A549 (cell line): ENCODE data around the gene ITGA2B. TPM values are rescaled to one million over a fixed set of nuclear protein-coding genes. Genes with fewer than 3 reads are reported as not detected.
"Not testable (repeated sequence)": the region's sequence is repeated elsewhere in the genome, so short reads cannot be mapped to it uniquely, and the experiment has no call there.

Source experiments
- ATAC-seq, 2 experiments: fragments of 200-7000 bp in 1 of 2; fragments of >200 bp in 1 of 2; cut with Nextera tagmentation in 1 of 2; cut with Tn5 transposase in 1 of 2; 3 replicates each; pipeline versions ENCODE4 v1.8.0 to v1.9.1; 2018 to 2020; ENCODE audit warnings: mild to moderate bottlenecking in 1 of 2, moderate library complexity in 1 of 2
- CTCF ChIA-PET: fragments of 300-600 bp; sonication (Branson Sonifier 250); formaldehyde crosslinking; extraction: SDS; loops from one replicate; lab custom pipeline; 2021; ENCODE audit warnings: antibody characterized with exemption, inconsistent platforms; lab: Yijun Ruan, JAX
- POLR2A ChIA-PET: fragments of 350-600 bp; formaldehyde crosslinking; extraction: SDS; loops from one replicate; lab custom pipeline; 2021; ENCODE audit warnings: antibody characterized with exemption, inconsistent platforms; lab: Yijun Ruan, JAX
- DNase-seq, 2 experiments: peaks; one replicate each; pipeline versions ENCODE4 v3.0.0 to v3.0.0-alpha.2; 2011 to 2016; ENCODE audit warnings: low read depth in 1 of 2, low spot score in 1 of 2
- FAIRE-seq: peaks from 2 replicates; lab custom pipeline; 2011; peaks lifted over from hg19 to GRCh38; lab: Jason Lieb, UNC
- H3K27ac ChIP-seq, 2 experiments: fragments of >200 bp; sonication (Bioruptor Twin); formaldehyde crosslinking; 3 replicates each; pipeline ENCODE4 v1.5.1; 2016 to 2017
- H3K4me1 ChIP-seq: fragments of >200 bp; sonication (Bioruptor Twin); formaldehyde crosslinking; 3 replicates; pipeline ENCODE4 v1.6.1; 2016
- H3K4me2 ChIP-seq: fragments of >200 bp; sonication (Bioruptor Twin); formaldehyde crosslinking; 3 replicates; pipeline ENCODE4 v1.6.1; 2016
- H3K4me3 ChIP-seq: fragments of >200 bp; sonication (Bioruptor Twin); formaldehyde crosslinking; 3 replicates; pipeline ENCODE4 v1.5.1; 2016
- H3K9me3 ChIP-seq: fragments of >200 bp; sonication (Bioruptor Twin); formaldehyde crosslinking; 3 replicates; pipeline ENCODE4 v1.6.1; 2016
- BHLHE40 ChIP-seq: IDR thresholded peaks from 2 replicates; pipeline ENCODE4 v1.6.1; 2012; ENCODE audit warnings: low read depth, low read length, inconsistent platforms
- CHD4 ChIP-seq: fragments of 200-600 bp; sonication (generic); IDR thresholded peaks from 2 replicates; pipeline ENCODE4 v1.6.1; 2016; ENCODE audit warnings: antibody characterized with exemption, mild to moderate bottlenecking, borderline replicate concordance
- EP300 ChIP-seq, 2 experiments: fragments of >200 bp; sonication (Bioruptor Twin); formaldehyde crosslinking; IDR thresholded peaks; 2 replicates in 1 of 2; 3 replicates in 1 of 2; pipeline ENCODE4 v1.6.1; 2016 to 2017
- HOXA7 ChIP-seq: fragments of 250-450 bp; sonication (Bioruptor Pico); IDR thresholded peaks from 2 replicates; pipeline ENCODE4 v1.5.0; 2020; ENCODE audit warnings: mild to moderate bottlenecking, moderate library complexity
- KDM1A ChIP-seq: fragments of 200-600 bp; sonication (generic); IDR thresholded peaks from 2 replicates; pipeline ENCODE4 v1.6.1; 2016; ENCODE audit warnings: low read depth, mild to moderate bottlenecking
- NPAS2 ChIP-seq: fragments of 250-450 bp; sonication (Bioruptor Pico); IDR thresholded peaks from 2 replicates; pipeline ENCODE4 v1.8.0; 2022; ENCODE audit warnings: mild to moderate bottlenecking, moderate library complexity, borderline replicate concordance
- POLR2AphosphoS2 ChIP-seq: conservative IDR thresholded peaks from 2 replicates; pipeline ENCODE4 v1.6.1; 2012; ENCODE audit warnings: low read length, improper control_type of control experiment, inconsistent platforms
- RFX5 ChIP-seq: fragments of 450-650 bp; IDR thresholded peaks from 2 replicates; pipeline ENCODE4 v1.7.1; 2014; ENCODE audit warnings: antibody characterized with exemption, mild to moderate bottlenecking, moderate library complexity
- WGBS: methylation state at CpG from one replicate; pipeline ENCODE4 v1.1.6; 2017; ENCODE audit errors: missing lambda C conversion rate; 5-methylcytosine and 5-hydroxymethylcytosine counted together
- polyA plus RNA-seq, 4 experiments: library from polyadenylated mRNA; depleted of rRNA in 3 of 4; stranded (reverse); fragments of >200 nt; fragmentation: RNase III in 1 of 4; extraction: RNeasy Plus Mini Kit Qiagen cat#74134 plus additional on column Dnase treatment in 1 of 4; gene quantifications; 2 replicates in 3 of 4; 3 replicates in 1 of 4; pipeline ENCODE4 v1.2.3, GENCODE V29; 2011 to 2017
- TF ChIP-seq, protein P1 (sequence below): fragments of 150-350 bp; IDR thresholded peaks from 2 replicates; pipeline ENCODE4 v1.6.1; 2014; ENCODE audit warnings: low read depth, mild to moderate bottlenecking, low read length
- TF ChIP-seq, protein P2 (sequence below): fragments of >200 bp; sonication (Bioruptor Twin); formaldehyde crosslinking; IDR thresholded peaks from 3 replicates; pipeline ENCODE4 v1.5.1; 2016
- TF ChIP-seq, protein P3 (sequence below): IDR thresholded peaks from 2 replicates; pipeline ENCODE4 v1.6.1; 2012; ENCODE audit warnings: low read depth, borderline replicate concordance

The ITGA2B gene
- polyA plus RNA-seq, 2 of the 4 experiments (the other 2 are of a cell fraction): 1.3 to 4.1 TPM

DNA sequence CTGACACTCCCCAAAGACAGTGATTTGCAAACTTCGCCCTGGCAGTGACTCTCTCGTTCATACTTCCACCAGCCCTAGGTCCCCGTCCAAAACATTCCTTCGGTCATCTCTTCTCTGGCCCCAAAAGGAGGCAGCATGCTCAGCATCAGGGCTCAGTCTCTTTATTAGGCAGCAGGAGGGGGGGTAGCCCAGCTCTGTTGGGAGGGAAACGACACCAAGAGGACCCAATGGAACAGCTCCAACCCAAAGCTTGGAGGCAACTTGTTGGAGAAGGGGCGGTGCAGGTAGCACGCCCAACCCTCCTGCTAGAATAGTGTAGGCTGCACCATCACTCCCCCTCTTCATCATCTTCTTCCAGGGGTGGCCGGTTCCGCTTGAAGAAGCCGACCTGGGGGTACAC lies 17.4 kb downstream of the ITGA2B start:
- ATAC-seq (no peak), FAIRE-seq (no peak), DNase-seq (no peak)
- TF ChIP-seq KDM1A: no peak
- no peak for TF ChIP-seq BHLHE40
- TF ChIP-seq RFX5: no peak
- TF ChIP-seq, protein P1, sequence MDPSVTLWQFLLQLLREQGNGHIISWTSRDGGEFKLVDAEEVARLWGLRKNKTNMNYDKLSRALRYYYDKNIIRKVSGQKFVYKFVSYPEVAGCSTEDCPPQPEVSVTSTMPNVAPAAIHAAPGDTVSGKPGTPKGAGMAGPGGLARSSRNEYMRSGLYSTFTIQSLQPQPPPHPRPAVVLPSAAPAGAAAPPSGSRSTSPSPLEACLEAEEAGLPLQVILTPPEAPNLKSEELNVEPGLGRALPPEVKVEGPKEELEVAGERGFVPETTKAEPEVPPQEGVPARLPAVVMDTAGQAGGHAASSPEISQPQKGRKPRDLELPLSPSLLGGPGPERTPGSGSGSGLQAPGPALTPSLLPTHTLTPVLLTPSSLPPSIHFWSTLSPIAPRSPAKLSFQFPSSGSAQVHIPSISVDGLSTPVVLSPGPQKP: no peak
- no peak for TF ChIP-seq HOXA7
- TF ChIP-seq POLR2AphosphoS2: no peak
- no peak for TF ChIP-seq EP300 (IDR thresholded peaks at IDR 0.05)
- TF ChIP-seq CHD4: no peak
- TF ChIP-seq, protein P2, sequence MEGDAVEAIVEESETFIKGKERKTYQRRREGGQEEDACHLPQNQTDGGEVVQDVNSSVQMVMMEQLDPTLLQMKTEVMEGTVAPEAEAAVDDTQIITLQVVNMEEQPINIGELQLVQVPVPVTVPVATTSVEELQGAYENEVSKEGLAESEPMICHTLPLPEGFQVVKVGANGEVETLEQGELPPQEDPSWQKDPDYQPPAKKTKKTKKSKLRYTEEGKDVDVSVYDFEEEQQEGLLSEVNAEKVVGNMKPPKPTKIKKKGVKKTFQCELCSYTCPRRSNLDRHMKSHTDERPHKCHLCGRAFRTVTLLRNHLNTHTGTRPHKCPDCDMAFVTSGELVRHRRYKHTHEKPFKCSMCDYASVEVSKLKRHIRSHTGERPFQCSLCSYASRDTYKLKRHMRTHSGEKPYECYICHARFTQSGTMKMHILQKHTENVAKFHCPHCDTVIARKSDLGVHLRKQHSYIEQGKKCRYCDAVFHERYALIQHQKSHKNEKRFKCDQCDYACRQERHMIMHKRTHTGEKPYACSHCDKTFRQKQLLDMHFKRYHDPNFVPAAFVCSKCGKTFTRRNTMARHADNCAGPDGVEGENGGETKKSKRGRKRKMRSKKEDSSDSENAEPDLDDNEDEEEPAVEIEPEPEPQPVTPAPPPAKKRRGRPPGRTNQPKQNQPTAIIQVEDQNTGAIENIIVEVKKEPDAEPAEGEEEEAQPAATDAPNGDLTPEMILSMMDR: no peak
- TF ChIP-seq, protein P3, sequence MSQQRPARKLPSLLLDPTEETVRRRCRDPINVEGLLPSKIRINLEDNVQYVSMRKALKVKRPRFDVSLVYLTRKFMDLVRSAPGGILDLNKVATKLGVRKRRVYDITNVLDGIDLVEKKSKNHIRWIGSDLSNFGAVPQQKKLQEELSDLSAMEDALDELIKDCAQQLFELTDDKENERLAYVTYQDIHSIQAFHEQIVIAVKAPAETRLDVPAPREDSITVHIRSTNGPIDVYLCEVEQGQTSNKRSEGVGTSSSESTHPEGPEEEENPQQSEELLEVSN: no peak
- no peak for TF ChIP-seq NPAS2 (CRISPR knock-in tag)
- Histone ChIP-seq H3K4me2 (no peak overlapping the region), H3K4me3 (no peak overlapping the region), H3K9me3 (no peaks in the 10 kb centered on the region), H3K4me1 (no peaks in the 10 kb centered on the region), H3K27ac (no peak overlapping the region)
- POLR2A ChIA-PET: no interaction called here
- CTCF ChIA-PET: interaction anchor here (0.8 to 13.4 kb wide), 7 partner anchors 11 to 650 kb away, joined by 3 to 140 read pairs (median 4); partner anchors contain the start of genes FAM171A2 and GRN
- WGBS: 78% methylated on average over 10 of the region's 10 CpGs

DNA sequence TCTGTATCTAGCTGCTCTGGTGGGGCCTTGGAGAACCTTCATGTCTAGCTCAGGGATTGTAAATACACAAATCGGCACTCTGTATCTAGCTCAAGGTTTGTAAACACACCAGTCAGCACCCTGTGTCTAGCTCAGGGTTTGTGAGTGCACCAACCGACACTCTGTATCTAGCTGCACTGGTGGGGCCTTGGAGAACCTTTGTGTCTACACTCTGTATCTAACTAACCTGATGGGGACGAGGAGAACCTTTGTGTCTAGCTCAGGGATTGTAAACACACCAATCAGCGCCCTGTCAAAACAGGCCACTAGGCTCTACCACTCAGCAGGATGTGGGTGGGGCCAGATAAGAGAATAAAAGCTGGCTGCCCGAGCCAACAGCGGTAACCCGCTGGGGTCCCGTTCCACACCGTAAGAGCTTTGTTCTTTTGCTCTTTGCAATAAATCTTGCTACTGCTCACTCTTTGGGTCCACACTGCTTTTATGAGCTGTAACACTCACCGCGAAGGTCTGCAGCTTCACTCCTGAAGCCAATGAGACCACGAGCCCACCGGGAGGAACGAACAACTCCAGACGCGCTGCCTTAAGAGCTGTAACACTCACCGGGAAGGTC lies 19.9 kb downstream of the ITGA2B start:
- H3K9me3 ChIP-seq, H3K4me3 ChIP-seq, H3K4me1 ChIP-seq, ATAC-seq, DNase-seq, FAIRE-seq, H3K4me2 ChIP-seq, POLR2A ChIA-PET, H3K27ac ChIP-seq: not testable (repeated sequence)
- CTCF ChIA-PET: interaction anchor here (1.1 to 13.4 kb wide), 6 partner anchors 8 to 153 kb away, joined by 3 to 140 read pairs (median 6); partner anchors contain the start of gene FAM171A2
- WGBS: 87% methylated on average over 17 of the region's 17 CpGs

DNA sequence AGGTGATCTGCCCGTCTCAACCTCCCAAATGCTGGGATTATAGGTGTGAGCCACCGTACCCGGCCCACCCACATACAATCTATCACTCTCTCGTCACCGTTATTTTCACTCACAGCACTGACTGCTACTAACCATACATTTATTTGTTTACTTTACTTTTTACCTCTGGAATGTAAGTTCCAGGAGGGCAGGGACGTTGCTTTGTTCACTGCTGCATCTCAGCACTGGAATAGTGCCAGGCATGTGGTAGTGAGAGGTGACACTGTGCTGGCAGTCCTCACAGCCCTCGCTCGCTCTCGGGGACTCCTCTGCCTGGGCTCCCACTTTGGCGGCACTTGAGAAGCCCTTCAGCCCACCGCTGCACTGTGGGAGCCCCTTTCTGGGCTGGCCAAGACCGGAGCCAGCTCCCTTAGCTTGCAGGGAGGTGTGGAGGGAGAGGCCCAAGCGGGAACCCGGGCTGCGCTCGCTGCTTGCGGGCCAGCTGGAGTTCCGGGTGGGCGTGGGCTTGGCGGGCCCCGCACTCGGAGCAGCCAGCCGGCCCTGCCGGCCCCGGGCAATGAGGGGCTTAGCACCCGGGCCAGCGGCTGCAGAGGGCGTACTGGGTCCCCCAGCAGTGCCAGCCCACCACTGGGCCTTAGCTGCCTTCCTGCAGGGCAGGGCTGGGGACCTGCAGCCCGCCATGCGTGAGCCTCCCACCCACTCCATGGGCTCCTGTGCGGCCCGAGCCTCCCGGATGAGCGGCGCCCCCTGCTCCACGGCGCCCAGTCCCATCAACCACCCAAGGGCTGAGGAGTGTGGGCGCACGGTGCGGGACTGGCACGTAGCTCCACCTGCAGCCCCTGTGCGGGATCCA lies 20.8 kb downstream of the ITGA2B start:
- ATAC-seq, FAIRE-seq, H3K4me1 ChIP-seq, H3K4me3 ChIP-seq, H3K4me2 ChIP-seq, DNase-seq, POLR2A ChIA-PET, H3K9me3 ChIP-seq, H3K27ac ChIP-seq: not testable (repeated sequence)
- CTCF ChIA-PET: interaction anchor here (1.1 to 13.4 kb wide), 9 partner anchors 7 to 154 kb away, joined by 3 to 140 read pairs (median 4); partner anchors contain the start of gene FAM171A2
- WGBS: 84% methylated on average over 31 of the region's 42 CpGs
